ENCODE results near the gene RPL29. TPM values are rescaled to one million over a fixed set of nuclear protein-coding genes. Genes with fewer than 3 reads are reported as not detected.

The RPL29 gene
- total and polyA plus RNA-seq, 5 donors from 2014 or later: 1,128 to 1,661 (median 1,243) TPM

DNA sequence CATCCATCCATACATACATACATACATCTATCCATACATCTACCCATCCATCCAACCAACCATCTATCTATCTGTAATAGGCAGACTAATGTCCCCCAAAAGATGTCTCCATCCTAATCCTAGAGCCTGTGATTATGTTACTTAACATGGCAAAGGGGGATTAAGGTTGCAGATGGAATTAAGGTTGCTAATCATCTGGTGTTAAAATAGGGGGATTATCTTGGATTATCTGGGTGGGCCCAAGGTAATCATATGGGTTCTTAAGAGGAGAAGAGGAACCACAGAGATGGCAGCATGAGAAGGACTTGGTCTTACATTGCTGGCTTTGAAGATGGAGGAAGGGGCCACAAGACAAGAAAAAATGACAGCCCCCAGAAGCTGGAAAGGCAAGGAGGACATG is 14.7 kb upstream of the RPL29 start:
- no peak overlapping the region for H3K27ac ChIP-seq (ENCODE audit: insufficient read depth, low read length, poor library complexity, severe bottlenecking)
- H3K36me3 Mint-ChIP-seq: no peaks in the 10 kb centered on the region
- peaks cover 0 to 12% (median 0%) of the 10 kb centered on the region in 4 donors for H3K4me1 Mint-ChIP-seq
- no peaks in the 10 kb centered on the region for H3K36me3 ChIP-seq (ENCODE audit: control insufficient read depth, insufficient read depth, low read length)
- ATAC-seq (ENCODE audit: low read depth in 2 of 2): no peak
- no peak overlapping the region for H3K4me3 ChIP-seq (ENCODE audit: low read depth, low read length)
- no peaks in the 10 kb centered on the region for H3K27me3 Mint-ChIP-seq
- H3K27ac Mint-ChIP-seq: no peak overlapping the region
- no peak overlapping the region for H3K4me3 Mint-ChIP-seq
- H3K27me3 ChIP-seq (ENCODE audit: control insufficient read depth, insufficient read depth, low read length): no peaks in the 10 kb centered on the region
- DNase-seq: no peak
- no peaks in the 10 kb centered on the region for H3K9me3 ChIP-seq (ENCODE audit: control insufficient read depth in 2 of 2, low read length in 2 of 2)
- peaks cover 0 to 1% (median 0%) of the 10 kb centered on the region in 7 donors for H3K9me3 Mint-ChIP-seq
- H3K4me1 ChIP-seq (ENCODE audit: control insufficient read depth, insufficient read depth, low read length, poor library complexity, severe bottlenecking): peaks cover 8% of the 10 kb centered on the region

- no peaks in the 10 kb centered on the region for H3K9me3 ChIP-seq (ENCODE audit: control insufficient read depth in 2 of 2, low read length in 2 of 2)
- Mint-ChIP-seq H3K4me1 (peaks cover 0 to 17% (median 0%) of the 10 kb centered on the region in 4 donors), H3K27me3 (no peaks in the 10 kb centered on the region), H3K9me3 (peaks cover 0 to 1% (median 0%) of the 10 kb centered on the region in 7 donors), H3K36me3 (no peaks in the 10 kb centered on the region), H3K4me3 (no peak overlapping the region), H3K27ac (peak overlapping the region in 1 of 3 donors; percentile 68)
- no peaks in the 10 kb centered on the region for H3K36me3 ChIP-seq (ENCODE audit: control insufficient read depth, insufficient read depth, low read length)
- DNase-seq: no peak
- ATAC-seq (ENCODE audit: low read depth in 2 of 2): no peak
- H3K27ac ChIP-seq (ENCODE audit: insufficient read depth, low read length, poor library complexity, severe bottlenecking): no peak overlapping the region
- H3K4me3 ChIP-seq (ENCODE audit: low read depth, low read length): no peak overlapping the region
- H3K4me1 ChIP-seq (ENCODE audit: control insufficient read depth, insufficient read depth, low read length, poor library complexity, severe bottlenecking): peaks cover 8% of the 10 kb centered on the region
- no peaks in the 10 kb centered on the region for H3K27me3 ChIP-seq (ENCODE audit: control insufficient read depth, insufficient read depth, low read length)
Observed at GRCh38 chr3:52007291-52007690, 11.6 kb upstream of the RPL29 start.

DNA sequence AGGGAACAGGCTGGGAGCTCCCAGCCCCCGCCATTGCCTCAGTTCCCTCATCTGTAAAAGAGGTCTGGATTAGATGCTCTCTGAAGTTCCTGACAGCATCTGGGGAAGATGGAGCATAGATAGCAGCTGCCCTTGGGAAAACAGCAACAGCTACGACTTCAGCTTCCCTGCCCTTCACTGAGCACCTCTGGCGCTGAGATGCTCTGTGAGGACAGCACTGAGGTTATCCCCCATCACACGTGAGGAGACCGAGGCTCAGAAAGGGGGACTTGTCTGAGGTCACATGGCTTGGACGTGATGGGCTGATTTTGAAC is 11.1 kb upstream of the RPL29 start:
- DNase-seq: no peak
- Mint-ChIP-seq H3K9me3 (peaks cover 0 to 1% (median 0%) of the 10 kb centered on the region in 7 donors), H3K4me1 (peaks cover 0 to 18% (median under 1%) of the 10 kb centered on the region in 4 donors), H3K27ac (no peak overlapping the region), H3K4me3 (no peak overlapping the region), H3K27me3 (no peaks in the 10 kb centered on the region), H3K36me3 (no peaks in the 10 kb centered on the region)
- H3K9me3 ChIP-seq (ENCODE audit: control insufficient read depth in 2 of 2, low read length in 2 of 2): no peaks in the 10 kb centered on the region
- H3K36me3 ChIP-seq (ENCODE audit: control insufficient read depth, insufficient read depth, low read length): no peaks in the 10 kb centered on the region
- H3K27me3 ChIP-seq (ENCODE audit: control insufficient read depth, insufficient read depth, low read length): no peaks in the 10 kb centered on the region
- no peak overlapping the region for H3K4me3 ChIP-seq (ENCODE audit: low read depth, low read length)
- H3K4me1 ChIP-seq (ENCODE audit: control insufficient read depth, insufficient read depth, low read length, poor library complexity, severe bottlenecking): peaks cover 9% of the 10 kb centered on the region
- no peak overlapping the region for H3K27ac ChIP-seq (ENCODE audit: insufficient read depth, low read length, poor library complexity, severe bottlenecking)
- no peak for ATAC-seq (ENCODE audit: low read depth in 2 of 2)

DNA sequence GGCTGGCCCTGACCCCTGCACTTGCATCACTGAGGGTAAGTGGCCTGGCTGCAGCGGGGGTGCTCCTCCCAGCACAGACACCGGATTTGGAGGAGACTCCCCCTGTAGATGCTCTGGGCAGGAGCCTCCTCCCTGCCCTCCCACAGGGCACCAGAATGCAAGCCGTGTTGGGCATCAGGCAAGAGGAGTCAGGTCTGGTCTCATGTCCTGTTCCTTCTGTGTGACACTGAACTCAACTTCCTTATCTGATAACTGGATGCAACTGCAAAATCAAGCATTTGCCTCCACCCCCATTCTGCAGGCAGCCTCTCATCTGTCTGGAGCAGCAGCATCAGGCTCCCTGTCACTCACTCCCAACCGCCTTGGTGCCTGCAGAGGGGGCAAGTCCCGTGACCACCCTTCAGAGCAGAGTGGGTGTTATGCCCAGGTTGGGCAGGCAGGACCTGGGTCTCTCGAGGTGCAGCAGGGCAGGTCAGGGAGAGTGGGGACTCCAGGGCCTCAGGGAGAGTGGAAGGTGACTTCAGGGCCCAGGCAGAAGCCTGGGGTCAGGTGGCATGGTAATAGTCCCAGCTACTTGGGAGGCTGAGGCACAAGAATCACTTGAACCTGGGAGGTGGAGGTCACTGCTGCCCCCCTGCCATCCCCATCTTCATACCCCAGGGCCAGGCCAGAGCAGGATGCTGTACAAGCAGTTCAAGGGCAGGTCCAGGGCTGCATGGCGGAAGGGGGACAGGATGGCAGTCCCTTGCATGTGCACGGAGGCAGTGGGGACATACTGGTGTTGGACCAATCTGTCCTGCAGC is 10.5 kb upstream of the RPL29 start:
- Histone ChIP-seq H3K4me1 (ENCODE audit: control insufficient read depth, insufficient read depth, low read length, poor library complexity, severe bottlenecking) (peaks cover 15% of the 10 kb centered on the region), H3K27ac (ENCODE audit: insufficient read depth, low read length, poor library complexity, severe bottlenecking) (no peak overlapping the region), H3K4me3 (ENCODE audit: low read depth, low read length) (no peak overlapping the region), H3K36me3 (ENCODE audit: control insufficient read depth, insufficient read depth, low read length) (no peaks in the 10 kb centered on the region), H3K27me3 (ENCODE audit: control insufficient read depth, insufficient read depth, low read length) (no peaks in the 10 kb centered on the region), H3K9me3 (ENCODE audit: control insufficient read depth in 2 of 2, low read length in 2 of 2) (no peaks in the 10 kb centered on the region)
- ATAC-seq (ENCODE audit: low read depth in 2 of 2) (no peak), DNase-seq (no peak)
- H3K27ac Mint-ChIP-seq: no peak overlapping the region
- H3K27me3 Mint-ChIP-seq: peaks cover 4% of the 10 kb centered on the region
- H3K36me3 Mint-ChIP-seq: no peaks in the 10 kb centered on the region
- no peak overlapping the region for H3K4me3 Mint-ChIP-seq
- peaks cover 0 to 1% (median 0%) of the 10 kb centered on the region in 7 donors for H3K9me3 Mint-ChIP-seq
- H3K4me1 Mint-ChIP-seq: peaks cover 0 to 23% (median 4%) of the 10 kb centered on the region in 4 donors

DNA sequence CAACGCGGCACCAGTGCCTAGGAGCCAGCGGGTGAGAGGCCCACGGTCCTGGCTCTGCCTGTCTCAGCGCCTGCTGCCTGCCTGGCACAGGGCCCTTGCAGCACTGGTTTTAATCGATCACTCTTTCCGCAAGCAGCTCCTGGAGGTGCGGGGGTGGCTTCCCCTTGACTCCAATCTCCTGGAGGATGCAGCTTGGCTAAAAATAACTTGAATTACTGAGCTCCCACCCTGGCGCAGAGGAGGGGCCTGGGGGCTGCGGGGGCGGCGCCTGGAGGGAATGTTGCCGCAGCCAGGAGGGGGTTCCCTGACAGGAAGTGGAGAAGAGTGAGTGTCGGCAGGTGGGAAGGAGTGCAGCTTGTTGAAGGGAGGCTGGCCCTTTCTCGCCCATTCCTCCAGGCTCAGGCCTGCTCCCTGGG is 9.9 kb upstream of the RPL29 start:
- Histone ChIP-seq H3K27ac (ENCODE audit: insufficient read depth, low read length, poor library complexity, severe bottlenecking) (no peak overlapping the region), H3K4me3 (ENCODE audit: low read depth, low read length) (no peak overlapping the region), H3K27me3 (ENCODE audit: control insufficient read depth, insufficient read depth, low read length) (no peaks in the 10 kb centered on the region), H3K4me1 (ENCODE audit: control insufficient read depth, insufficient read depth, low read length, poor library complexity, severe bottlenecking) (peaks cover 16% of the 10 kb centered on the region), H3K9me3 (ENCODE audit: control insufficient read depth in 2 of 2, low read length in 2 of 2) (no peaks in the 10 kb centered on the region), H3K36me3 (ENCODE audit: control insufficient read depth, insufficient read depth, low read length) (no peaks in the 10 kb centered on the region)
- H3K4me3 Mint-ChIP-seq: no peak overlapping the region
- no peak for DNase-seq
- ATAC-seq (ENCODE audit: low read depth in 2 of 2): no peak
- peak overlapping the region in 1 of 3 donors; percentile 43 for H3K27ac Mint-ChIP-seq
- no peaks in the 10 kb centered on the region for H3K9me3 Mint-ChIP-seq
- peaks cover 5% of the 10 kb centered on the region for H3K27me3 Mint-ChIP-seq
- H3K4me1 Mint-ChIP-seq: peaks cover 0 to 23% (median 5%) of the 10 kb centered on the region in 4 donors
- no peaks in the 10 kb centered on the region for H3K36me3 Mint-ChIP-seq

- Mint-ChIP-seq H3K27ac (no peak overlapping the region), H3K4me1 (peaks cover 0 to 21% (median 5%) of the 10 kb centered on the region in 4 donors)
- no peaks in the 10 kb centered on the region for H3K36me3 ChIP-seq (ENCODE audit: control insufficient read depth, insufficient read depth, low read length)
Observed at GRCh38 chr3:52004906-52005395, 9.3 kb upstream of the RPL29 start.

DNA sequence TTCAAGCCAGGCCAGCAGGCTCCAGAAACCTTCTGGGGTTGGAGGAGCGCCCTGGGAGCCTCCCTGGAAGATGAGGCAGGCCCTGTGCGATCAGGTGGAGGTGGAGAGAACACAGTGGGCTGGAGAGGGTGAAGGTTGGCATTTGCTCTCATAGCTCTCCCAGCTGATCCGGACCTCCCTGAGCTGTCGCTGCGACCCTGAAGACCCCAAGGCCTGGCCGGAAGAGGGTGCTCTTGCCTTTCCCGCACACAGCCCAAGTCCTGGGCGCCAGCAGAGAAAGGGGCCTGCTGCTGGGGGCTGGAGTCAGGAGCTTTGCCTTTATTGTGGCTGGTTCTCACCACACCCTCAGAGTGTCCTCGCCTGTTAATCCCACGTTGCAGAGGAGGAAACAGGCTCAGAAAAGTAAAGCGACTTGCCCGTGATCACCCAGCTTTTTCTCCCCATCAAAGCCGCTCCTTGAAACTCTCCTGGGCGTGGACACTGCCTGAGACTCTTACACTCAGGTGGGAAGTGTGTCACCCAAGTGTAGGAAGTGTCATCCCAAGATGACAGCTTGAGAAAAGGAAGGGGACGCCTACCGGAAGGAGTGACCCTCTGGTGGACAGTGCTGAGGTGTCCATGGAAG is 8.6 kb upstream of the RPL29 start:
- no peaks in the 10 kb centered on the region for H3K9me3 ChIP-seq (ENCODE audit: control insufficient read depth in 2 of 2, low read length in 2 of 2)
- H3K4me1 Mint-ChIP-seq: peaks cover 0 to 21% (median 5%) of the 10 kb centered on the region in 4 donors
- no peaks in the 10 kb centered on the region for H3K9me3 Mint-ChIP-seq
- H3K27ac Mint-ChIP-seq: no peak overlapping the region
- DNase-seq: no peak
- H3K27me3 Mint-ChIP-seq: peaks cover 10% of the 10 kb centered on the region
- H3K36me3 ChIP-seq (ENCODE audit: control insufficient read depth, insufficient read depth, low read length): no peaks in the 10 kb centered on the region
- H3K4me3 ChIP-seq (ENCODE audit: low read depth, low read length): no peak overlapping the region
- no peak overlapping the region for H3K4me3 Mint-ChIP-seq
- no peak overlapping the region for H3K27ac ChIP-seq (ENCODE audit: insufficient read depth, low read length, poor library complexity, severe bottlenecking)
- no peaks in the 10 kb centered on the region for H3K27me3 ChIP-seq (ENCODE audit: control insufficient read depth, insufficient read depth, low read length)
- peaks cover 16% of the 10 kb centered on the region for H3K4me1 ChIP-seq (ENCODE audit: control insufficient read depth, insufficient read depth, low read length, poor library complexity, severe bottlenecking)
- no peaks in the 10 kb centered on the region for H3K36me3 Mint-ChIP-seq
- no peak for ATAC-seq (ENCODE audit: low read depth in 2 of 2)

More at GRCh38 chr3:52004906-52005395, 9.3 kb upstream of the RPL29 start:
- no peak for DNase-seq
- H3K36me3 Mint-ChIP-seq: no peaks in the 10 kb centered on the region
- H3K4me3 Mint-ChIP-seq: no peak overlapping the region
- no peaks in the 10 kb centered on the region for H3K9me3 Mint-ChIP-seq
- peaks cover 16% of the 10 kb centered on the region for H3K4me1 ChIP-seq (ENCODE audit: control insufficient read depth, insufficient read depth, low read length, poor library complexity, severe bottlenecking)
- no peak overlapping the region for H3K27ac ChIP-seq (ENCODE audit: insufficient read depth, low read length, poor library complexity, severe bottlenecking)
- no peak overlapping the region for H3K4me3 ChIP-seq (ENCODE audit: low read depth, low read length)
- no peaks in the 10 kb centered on the region for H3K27me3 ChIP-seq (ENCODE audit: control insufficient read depth, insufficient read depth, low read length)
- H3K9me3 ChIP-seq (ENCODE audit: control insufficient read depth in 2 of 2, low read length in 2 of 2): no peaks in the 10 kb centered on the region
- no peak for ATAC-seq (ENCODE audit: low read depth in 2 of 2)
- peaks cover 5% of the 10 kb centered on the region for H3K27me3 Mint-ChIP-seq
